IMR-90 (cell line): ENCODE data around the gene PPP6R1. TPM values are rescaled to one million over a fixed set of nuclear protein-coding genes. Genes with fewer than 3 reads are reported as not detected.

Source experiments
- ATAC-seq: fragments of 200-7000 bp; cut with Tn5 transposase; 2 replicates; pipeline ENCODE4 v1.9.1; 2020; ENCODE audit warnings: low read depth, mild to moderate bottlenecking, moderate library complexity
- BruUV-seq: library from RNA; stranded (reverse); fragments of 400-500 nt; replicated peaks from 2 replicates; lab custom pipeline; 2021; lab: Mats Ljungman, UMichigan
- CTCF ChIA-PET: fragments of 300-600 bp; formaldehyde crosslinking; extraction: SDS; loops from one replicate; lab custom pipeline; 2021; ENCODE audit warnings: antibody characterized with exemption; lab: Yijun Ruan, JAX
- POLR2A ChIA-PET: fragments of 300-600 bp; sonication (Branson Sonifier 250); formaldehyde crosslinking; loops from one replicate; lab custom pipeline; 2022; ENCODE audit warnings: antibody characterized with exemption; ENCODE audit not compliant: unreplicated experiment; lab: Charles Lee
- DNase-seq: peaks from one replicate; pipeline ENCODE4 v3.0.0; 2013
- H2AFZ ChIP-seq: replicated peaks from 2 replicates; pipeline ENCODE3; 2013; ENCODE audit warnings: low read length, mild to moderate bottlenecking; ENCODE audit not compliant: poor library complexity
- H2AK5ac ChIP-seq: 2 replicates; pipeline ENCODE4 v1.6.1; 2013; ENCODE audit warnings: low read depth, low read length, inconsistent platforms
- H2AK9ac ChIP-seq: replicated peaks from 2 replicates; pipeline ENCODE3; 2013; ENCODE audit warnings: mild to moderate bottlenecking, low read depth, low read length, moderate library complexity; ENCODE audit not compliant: poor library complexity
- H2BK120ac ChIP-seq: 2 replicates; pipeline ENCODE4 v1.6.1; 2013; ENCODE audit warnings: low read depth, low read length, inconsistent platforms
- H2BK15ac ChIP-seq: 3 replicates; pipeline ENCODE4 v1.6.1; 2013; ENCODE audit warnings: low read depth, low read length, inconsistent platforms
- H2BK20ac ChIP-seq: 2 replicates; pipeline ENCODE4 v1.6.1; 2013; ENCODE audit warnings: low read depth, mild to moderate bottlenecking, inconsistent platforms, low read length, moderate library complexity
- H2BK5ac ChIP-seq: 2 replicates; pipeline ENCODE4 v1.6.1; 2013; ENCODE audit warnings: mild to moderate bottlenecking, low read depth, low read length, inconsistent platforms; ENCODE audit not compliant: poor library complexity, severe bottlenecking
- H3K14ac ChIP-seq: replicated peaks from 2 replicates; pipeline ENCODE4 v1.6.1; 2013; ENCODE audit warnings: low read depth, low read length, inconsistent platforms
- H3K18ac ChIP-seq: 2 replicates; pipeline ENCODE4 v1.6.1; 2013; ENCODE audit warnings: low read depth, low read length, control low read depth
- H3K23ac ChIP-seq: 2 replicates; pipeline ENCODE4 v1.6.1; 2013; ENCODE audit warnings: low read depth, low read length, inconsistent platforms
- H3K27ac ChIP-seq: 2 replicates; pipeline ENCODE4 v1.5.1; 2013; ENCODE audit warnings: mild to moderate bottlenecking, control low read depth, low read length; ENCODE audit not compliant: insufficient read depth
- H3K27me3 ChIP-seq: 2 replicates; pipeline ENCODE4 v1.6.1; 2013; ENCODE audit warnings: low read length; ENCODE audit not compliant: control insufficient read depth, insufficient read depth
- H3K36me3 ChIP-seq: 2 replicates; pipeline ENCODE4 v1.6.1; 2013; ENCODE audit warnings: low read length, mixed read lengths; ENCODE audit not compliant: control insufficient read depth, insufficient read depth
- H3K4ac ChIP-seq: 2 replicates; pipeline ENCODE4 v1.6.1; 2013; ENCODE audit warnings: low read depth, low read length, inconsistent platforms
- H3K4me1 ChIP-seq: 2 replicates; pipeline ENCODE4 v1.6.1; 2013; ENCODE audit warnings: low read length, mixed read lengths; ENCODE audit not compliant: control insufficient read depth, insufficient read depth
- H3K4me2 ChIP-seq: 2 replicates; pipeline ENCODE4 v1.6.1; 2013; ENCODE audit warnings: low read depth, mild to moderate bottlenecking, control low read depth, low read length, moderate library complexity
- H3K4me3 ChIP-seq: 2 replicates; pipeline ENCODE4 v1.5.1; 2013; ENCODE audit warnings: low read depth, mild to moderate bottlenecking, control low read depth, low read length, moderate library complexity; ENCODE audit not compliant: insufficient read depth
- H3K56ac ChIP-seq: 2 replicates; pipeline ENCODE4 v1.6.1; 2013; ENCODE audit warnings: low read length, inconsistent platforms; ENCODE audit not compliant: insufficient read depth; ENCODE audit errors: extremely low read depth
- H3K79me1 ChIP-seq, 2 experiments: 2 replicates each; pipeline ENCODE4 v1.6.1; 2013; ENCODE audit warnings: low read length in 2 of 2, inconsistent platforms in 1 of 2, low read depth in 1 of 2
- H3K9ac ChIP-seq: 2 replicates; pipeline ENCODE4 v1.6.1; 2013; ENCODE audit warnings: low read depth, low read length, control low read depth
- H3K9me1 ChIP-seq: 2 replicates; pipeline ENCODE4 v1.6.1; 2013; ENCODE audit warnings: low read length, inconsistent platforms; ENCODE audit not compliant: insufficient read depth
- H3K9me3 ChIP-seq: 2 replicates; pipeline ENCODE4 v1.6.1; 2013; ENCODE audit warnings: low read length; ENCODE audit not compliant: control insufficient read depth, insufficient read depth
- H4K20me1 ChIP-seq: 2 replicates; pipeline ENCODE4 v1.6.1; 2013; ENCODE audit warnings: low read length, inconsistent platforms; ENCODE audit not compliant: insufficient read depth
- H4K5ac ChIP-seq: 2 replicates; pipeline ENCODE4 v1.6.1; 2013; ENCODE audit warnings: mild to moderate bottlenecking, low read depth, low read length, control low read depth
- H4K8ac ChIP-seq, 2 experiments: 2 replicates each; pipeline ENCODE4 v1.6.1; 2013; ENCODE audit warnings: low read depth in 2 of 2, low read length in 2 of 2, control low read depth in 1 of 2, inconsistent platforms in 1 of 2
- H4K91ac ChIP-seq: 2 replicates; pipeline ENCODE4 v1.6.1; 2013; ENCODE audit warnings: low read depth, low read length, inconsistent platforms; ENCODE audit not compliant: insufficient read depth
- BHLHE40 ChIP-seq: fragments of 150-350 bp; IDR thresholded peaks from 2 replicates; pipeline ENCODE4 v1.6.1; 2016; ENCODE audit warnings: mild to moderate bottlenecking, low read depth, low read length
- CEBPB ChIP-seq: IDR thresholded peaks from 2 replicates; pipeline ENCODE4 v1.6.1; 2012; ENCODE audit warnings: low read depth, low read length, improper control_type of control experiment
- CHD1 ChIP-seq: IDR thresholded peaks from 2 replicates; pipeline ENCODE4 v1.6.1; 2012; ENCODE audit warnings: low read depth, low read length, improper control_type of control experiment
- ELK1 ChIP-seq: fragments of 150-350 bp; IDR thresholded peaks from 2 replicates; pipeline ENCODE4 v1.6.1; 2016; ENCODE audit warnings: low read depth, mild to moderate bottlenecking, low read length, moderate library complexity, borderline replicate concordance
- FOS ChIP-seq: fragments of 150-350 bp; IDR thresholded peaks from 2 replicates; pipeline ENCODE4 v1.6.1; 2016; ENCODE audit warnings: low read depth, low read length
- MAFK ChIP-seq: IDR thresholded peaks from 2 replicates; pipeline ENCODE4 v1.6.1; 2012; ENCODE audit warnings: low read depth, low read length, improper control_type of control experiment
- MAZ ChIP-seq: IDR thresholded peaks from 2 replicates; pipeline ENCODE4 v1.6.1; 2012; ENCODE audit warnings: low read depth, mild to moderate bottlenecking, low read length, improper control_type of control experiment, moderate library complexity, borderline replicate concordance
- POLR2A ChIP-seq: IDR thresholded peaks from 2 replicates; pipeline ENCODE4 v1.6.1; 2012; ENCODE audit warnings: mild to moderate bottlenecking, low read depth, low read length
- RCOR1 ChIP-seq: IDR thresholded peaks from 2 replicates; pipeline ENCODE4 v1.6.1; 2012; ENCODE audit warnings: mild to moderate bottlenecking, low read length, improper control_type of control experiment; ENCODE audit not compliant: insufficient replicate concordance
- RFX5 ChIP-seq: IDR thresholded peaks from 2 replicates; pipeline ENCODE4 v1.8.0; 2012; ENCODE audit warnings: low read depth, mild to moderate bottlenecking, low read length, moderate library complexity
- WGBS, 2 experiments: methylation state at CpG; one replicate each; pipeline versions ENCODE4 v1.1.5 to v1.1.7; 2013; ENCODE audit warnings: missing lambda C conversion rate in 2 of 2; ENCODE audit not compliant: insufficient read length in 1 of 2; ENCODE audit errors: extremely low coverage in 2 of 2; 5-methylcytosine and 5-hydroxymethylcytosine counted together
- dilution Hi-C: fragments of 300-500 bp; cut with HindIII; formaldehyde crosslinking; loops from one replicate; pipeline ENCODE4 v1.14.3; 2018; ENCODE audit warnings: low sequenced_read_pairs; ENCODE audit not compliant: unreplicated experiment
- in situ Hi-C: fragments of 300-500 bp; cut with MboI; formaldehyde crosslinking; loops from 3 replicates; pipeline ENCODE4 v1.14.3; 2019; ENCODE audit warnings: low sequenced_read_pairs, inconsistent platforms, mixed read lengths
- intact Hi-C: fragments of 100-400 bp; cut with micrococcal nuclease; formaldehyde crosslinking; loops from 2 replicates; pipeline ENCODE4 v1.10.0; 2022
- polyA plus RNA-seq, 3 experiments: library from polyadenylated mRNA; depleted of rRNA; stranded (reverse); fragments of >200 nt; gene quantifications; 2 replicates each; pipeline ENCODE4 v1.2.3, GENCODE V29; 2012; ENCODE audit warnings: low replicate concordance in 1 of 3
- total RNA-seq: library from RNA; depleted of rRNA; stranded (reverse); fragments of >200 nt; gene quantifications from 2 replicates; pipeline ENCODE4 v1.2.3, GENCODE V29; 2012
- TF ChIP-seq, protein P1 (sequence below): fragments of 150-350 bp; IDR thresholded peaks from 2 replicates; pipeline ENCODE4 v1.6.1; 2017; ENCODE audit warnings: mild to moderate bottlenecking, antibody characterized with exemption, low read length, low read depth

Gene PPP6R1
- total and polyA plus RNA-seq, 2 of the 4 experiments (the other 2 are of a cell fraction), result 19.9 to 50.2 TPM

DNA sequence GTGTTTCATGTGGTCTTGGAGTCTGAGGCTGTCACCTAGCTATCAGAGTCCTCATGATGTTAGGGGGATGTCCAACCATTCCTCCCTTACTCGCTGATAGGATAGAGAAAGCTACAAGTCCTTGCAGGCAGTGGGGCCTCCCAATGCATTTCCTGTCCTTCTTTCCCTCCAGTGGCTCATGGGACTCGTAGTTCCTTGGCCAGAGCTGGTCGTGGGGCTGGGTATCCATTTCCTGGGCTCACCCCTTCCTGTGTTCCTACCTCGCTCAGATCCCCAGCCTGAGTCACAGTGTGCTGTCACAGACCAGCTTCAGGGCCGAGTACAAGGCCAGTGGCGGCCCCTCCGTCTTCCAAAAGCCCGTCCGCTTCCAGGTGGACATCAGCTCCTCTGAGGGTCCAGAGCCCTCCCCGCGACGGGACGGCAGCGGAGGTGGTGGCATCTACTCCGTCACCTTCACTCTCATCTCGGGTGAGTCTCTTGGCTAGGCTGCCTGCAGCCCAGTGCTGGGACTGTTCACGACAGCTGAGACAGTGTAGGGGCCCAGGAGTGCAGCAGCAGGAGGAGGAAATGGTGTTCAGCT is 47.3 kb upstream of the PPP6R1 start:
- TF ChIP-seq FOS, result no peak
- TF ChIP-seq ELK1, result no peak
- TF ChIP-seq CHD1, result no peak
- no peak for TF ChIP-seq RFX5
- TF ChIP-seq RCOR1, result no peak
- no peak for TF ChIP-seq MAFK
- no peak for TF ChIP-seq CEBPB
- TF ChIP-seq, protein P1, sequence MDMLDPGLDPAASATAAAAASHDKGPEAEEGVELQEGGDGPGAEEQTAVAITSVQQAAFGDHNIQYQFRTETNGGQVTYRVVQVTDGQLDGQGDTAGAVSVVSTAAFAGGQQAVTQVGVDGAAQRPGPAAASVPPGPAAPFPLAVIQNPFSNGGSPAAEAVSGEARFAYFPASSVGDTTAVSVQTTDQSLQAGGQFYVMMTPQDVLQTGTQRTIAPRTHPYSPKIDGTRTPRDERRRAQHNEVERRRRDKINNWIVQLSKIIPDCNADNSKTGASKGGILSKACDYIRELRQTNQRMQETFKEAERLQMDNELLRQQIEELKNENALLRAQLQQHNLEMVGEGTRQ, result no peak
- no peak for TF ChIP-seq MAZ
- no peak for TF ChIP-seq POLR2A
- no peak for TF ChIP-seq BHLHE40
- Histone ChIP-seq H2BK120ac (no peak overlapping the region), H3K79me1 (no peaks in the 10 kb centered on the region), H2BK15ac (no peak overlapping the region), H2BK5ac (no peak overlapping the region), H3K27me3 (no peaks in the 10 kb centered on the region), H3K4ac (no peak overlapping the region), H3K27ac (no peak overlapping the region), H3K9me3 (no peaks in the 10 kb centered on the region; the same call in 1 of the 2 replicates), H2BK20ac (no peak overlapping the region), H2AK5ac (no peak overlapping the region), H4K20me1 (no peaks in the 10 kb centered on the region), H3K23ac (no peak overlapping the region), H2AK9ac (no peak overlapping the region), H3K9me1 (no peaks in the 10 kb centered on the region), H3K14ac (no peak overlapping the region), H3K9ac (no peak overlapping the region), H4K5ac (no peak overlapping the region), H4K91ac (no peak overlapping the region), H2AFZ (no peak overlapping the region), H4K8ac (no peak overlapping the region), H3K18ac (no peak overlapping the region), H3K4me2 (no peak overlapping the region), H3K4me3 (no peak overlapping the region), H3K4me1 (no peaks in the 10 kb centered on the region), H3K56ac (no peak overlapping the region), H3K36me3 (peaks cover 49% of the 10 kb centered on the region)
- in situ Hi-C loops, result no loop called here
- dilution Hi-C loops, result no loop called here
- BruUV-seq, result no TSS peak
- intact Hi-C loops, result no loop called here
- ChIA-PET CTCF (no interaction called here), POLR2A (no interaction called here)
- ATAC-seq (no peak), DNase-seq (no peak)
- 96% methylated on average over 7 of the region's 17 CpGs; no CpG with 5 or more reads in 1 of the 2 experiments for WGBS, 2 experiments
